GM04503 (cell line): ENCODE measurements around the gene SEMA3D.

Experiments used
- DNase-seq: peaks from one replicate; pipeline ENCODE4 v3.0.0-alpha.2; 2012; ENCODE audit warnings: low read depth

The SEMA3D gene

DNA sequence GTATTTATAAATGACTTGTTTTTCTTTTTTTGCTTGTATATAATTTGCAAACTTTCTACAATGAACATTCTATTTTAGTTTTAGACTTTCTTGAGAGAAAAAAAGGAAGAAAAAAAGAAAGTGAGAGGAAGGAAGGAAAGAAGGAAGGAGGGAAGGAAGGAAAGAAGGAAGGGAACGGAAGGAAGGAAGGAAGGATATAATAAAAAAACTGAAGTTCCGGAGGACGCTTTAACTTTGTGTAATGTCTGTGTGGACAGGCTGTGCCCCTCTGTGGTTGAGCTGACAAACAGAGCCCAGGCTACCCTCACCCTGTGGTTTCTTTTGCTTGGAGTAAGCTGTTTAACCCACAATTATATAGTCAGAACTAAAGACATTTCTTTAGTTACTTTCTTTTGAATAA, 108.7 kb downstream of the SEMA3D start:
- no peak for DNase-seq

DNA sequence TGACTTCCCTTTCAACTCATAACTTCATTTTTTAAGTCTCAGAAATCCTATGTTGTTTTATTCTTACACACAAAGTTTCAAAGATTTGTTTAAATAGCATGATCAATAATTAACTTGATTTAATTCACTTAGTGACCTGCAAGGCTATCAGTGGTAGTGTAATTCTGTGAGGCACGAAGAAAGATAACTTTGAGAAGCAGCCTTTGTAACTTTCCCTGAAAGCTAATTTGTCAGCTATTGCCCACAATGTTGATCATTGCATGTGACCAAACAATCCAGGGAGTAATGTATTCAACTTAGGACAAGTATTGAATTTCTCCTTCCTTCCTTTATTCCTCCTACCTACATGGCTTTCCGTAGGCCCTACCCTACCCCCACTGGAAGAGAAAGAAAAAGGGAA, 111.0 kb downstream of the SEMA3D start:
- no peak for DNase-seq

DNA sequence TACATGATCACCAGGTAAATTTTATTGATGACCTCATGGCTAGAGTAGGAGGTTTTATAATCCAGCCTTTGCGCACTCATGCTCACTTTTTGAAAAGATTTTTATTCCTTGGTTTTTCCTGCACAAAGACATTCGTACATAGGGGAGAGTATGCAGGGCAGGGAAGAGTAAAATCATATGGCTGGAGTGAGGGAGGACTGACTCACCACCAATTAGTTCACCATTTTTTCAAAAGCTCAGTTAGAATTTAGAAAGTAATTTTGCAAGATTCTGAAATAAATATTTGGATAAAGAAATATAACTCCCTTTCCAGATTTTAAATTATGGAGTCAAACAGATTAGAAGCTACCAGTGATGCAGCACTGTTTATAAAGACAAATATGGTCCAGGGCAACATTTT, 111.9 kb downstream of the SEMA3D start:
- no peak for DNase-seq

DNA sequence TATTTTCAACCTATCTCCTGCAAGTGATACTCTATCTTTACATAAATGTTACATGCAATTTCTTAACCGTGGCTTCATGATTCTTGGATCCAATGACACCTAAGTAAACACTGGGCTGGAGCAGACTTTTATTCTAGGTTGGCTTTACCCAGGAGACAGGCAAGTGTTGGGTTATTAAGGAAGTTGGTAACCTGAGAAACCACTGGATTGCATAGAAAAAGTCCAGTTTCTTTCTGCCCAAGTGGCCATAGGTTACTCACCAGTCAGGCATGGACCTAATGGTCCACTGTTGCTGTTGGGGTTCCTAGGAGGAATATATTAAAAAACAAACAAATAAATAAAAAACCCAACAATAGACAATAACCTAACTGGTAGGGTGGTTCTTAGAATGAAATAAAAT, 112.8 kb downstream of the SEMA3D start:
- DNase-seq: no peak

DNA sequence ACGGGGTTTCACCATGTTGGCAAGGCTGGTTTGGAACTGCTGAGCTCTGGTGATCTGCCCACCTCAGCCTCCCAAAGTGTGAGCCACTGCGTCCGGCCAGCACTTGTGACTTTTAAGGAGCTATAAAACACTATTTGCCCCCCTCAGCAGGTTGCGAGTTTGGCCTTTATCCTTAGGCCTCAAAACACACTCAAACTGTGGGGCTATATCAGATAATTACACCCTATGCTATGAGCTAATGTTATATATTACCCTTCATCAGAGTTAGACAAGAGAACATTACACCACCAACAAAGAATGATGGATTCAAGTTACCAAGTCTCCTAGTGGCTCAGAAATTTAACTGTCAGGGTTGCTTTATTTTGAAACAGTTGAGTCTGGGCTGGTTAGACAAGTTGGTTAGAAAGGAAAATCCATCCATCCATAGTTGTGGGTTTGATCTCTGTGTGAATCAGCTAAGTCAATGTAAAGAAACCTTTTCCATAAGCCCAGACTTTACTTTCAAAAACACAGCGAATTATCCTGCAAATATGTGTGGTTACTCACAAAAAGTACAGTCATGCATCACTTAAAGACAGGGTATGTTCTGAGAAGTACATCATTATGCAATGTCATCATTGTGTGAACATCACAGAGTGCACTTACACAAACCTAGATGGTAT, 115.8 kb downstream of the SEMA3D start:
- DNase-seq: no peak

DNA sequence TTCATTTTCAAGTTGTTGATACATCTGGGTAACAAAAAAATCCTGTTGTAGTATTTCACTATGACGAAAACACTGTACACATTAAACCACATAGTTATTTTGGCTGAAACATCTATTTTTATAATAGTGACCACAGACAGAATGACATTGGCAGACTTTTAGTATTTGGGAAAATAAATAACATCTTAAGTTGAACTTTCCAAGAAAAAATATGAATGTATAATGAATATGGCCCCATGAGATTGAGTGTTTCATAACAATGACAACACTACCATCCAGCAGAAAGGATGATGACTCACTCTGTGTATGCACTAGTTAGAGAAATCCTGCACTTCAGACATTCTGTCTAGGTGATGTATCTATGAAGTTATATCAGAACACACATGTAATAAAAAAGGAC, 118.1 kb downstream of the SEMA3D start:
- DNase-seq: peak; percentile 55

DNA sequence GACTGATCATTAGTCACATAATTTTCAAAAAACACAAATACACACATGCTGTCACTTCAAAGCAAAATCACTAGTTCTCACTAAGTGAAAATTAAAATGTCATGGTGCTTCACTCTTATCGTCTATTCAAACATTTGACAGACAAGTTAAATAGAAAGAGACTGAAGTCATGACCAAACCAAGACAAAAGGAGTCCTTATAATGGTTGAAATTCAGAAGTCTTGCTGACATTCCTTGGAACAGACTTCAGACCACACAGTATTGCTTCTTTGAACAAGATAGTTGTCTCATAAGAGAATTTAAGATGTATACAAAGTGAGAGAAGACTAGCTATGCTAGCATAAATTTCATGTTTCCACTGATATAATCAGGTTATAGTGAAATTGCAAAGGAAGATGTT, 119.5 kb downstream of the SEMA3D start:
- DNase-seq: no peak

DNA sequence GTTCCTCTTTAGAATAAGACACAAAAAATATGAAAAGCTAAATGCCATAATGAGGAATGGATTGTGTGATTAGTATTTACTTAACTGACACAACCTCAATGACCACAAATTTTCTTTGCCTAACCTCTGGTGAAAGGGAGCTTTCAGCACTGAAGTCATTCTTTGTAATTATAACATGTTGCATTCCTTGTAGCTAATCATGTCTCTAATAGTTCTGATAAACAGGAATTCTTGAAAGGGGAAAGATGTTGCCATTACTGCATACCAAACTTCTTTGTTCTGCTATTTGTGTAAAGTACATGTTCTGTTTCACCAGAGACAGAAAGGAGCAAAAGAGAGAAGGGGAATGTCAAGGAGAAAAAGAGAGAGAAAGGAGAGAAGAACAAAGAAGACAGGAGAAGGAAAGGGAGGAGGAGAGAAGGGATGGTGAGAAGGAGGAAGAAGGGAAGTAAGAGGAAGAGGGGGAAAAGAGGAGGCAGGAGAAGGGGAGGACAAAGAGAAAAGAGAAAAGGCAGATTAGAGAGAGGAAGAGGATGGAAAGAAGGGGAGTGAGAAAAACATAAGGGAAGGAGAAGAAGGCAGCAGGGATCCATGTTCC, 120.9 kb downstream of the SEMA3D start:
- no peak for DNase-seq

DNA sequence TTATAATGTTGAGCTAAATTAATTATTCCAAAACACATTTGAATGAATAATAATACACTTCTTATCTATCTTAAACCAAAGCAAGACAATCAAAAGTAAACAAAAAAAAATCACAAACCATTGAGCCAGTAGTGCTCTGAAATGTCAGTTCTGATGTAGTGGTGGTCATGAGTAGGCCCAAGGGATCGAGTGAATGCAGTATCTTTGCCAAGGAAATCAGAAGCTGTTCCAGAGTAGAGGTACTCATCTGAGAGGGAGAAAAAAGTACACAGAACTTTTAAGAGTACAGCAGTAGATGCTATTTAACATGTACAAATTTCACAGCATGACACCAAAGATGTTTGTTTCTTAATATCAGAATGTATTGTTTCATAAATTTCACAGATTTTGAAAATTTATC, 121.5 kb downstream of the SEMA3D start:
- DNase-seq: no peak

DNA sequence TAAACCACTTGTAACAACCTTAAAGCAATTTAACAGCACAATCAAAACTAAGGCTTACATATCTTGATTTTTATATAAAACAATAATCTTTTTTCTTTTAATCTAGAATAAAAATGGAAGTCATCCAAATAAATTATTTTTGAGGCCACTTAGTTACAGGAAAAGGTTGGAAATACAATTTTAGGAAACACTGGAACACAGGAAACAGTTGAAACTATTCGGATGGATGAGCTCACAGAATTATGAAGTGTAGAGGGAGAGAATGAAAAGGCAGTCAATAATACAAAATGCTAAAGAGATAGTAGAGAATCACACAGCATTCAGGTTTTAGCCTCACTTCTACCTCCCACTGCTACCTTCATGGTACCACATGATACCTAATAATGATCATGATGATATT, 124.2 kb downstream of the SEMA3D start:
- no peak for DNase-seq

DNA sequence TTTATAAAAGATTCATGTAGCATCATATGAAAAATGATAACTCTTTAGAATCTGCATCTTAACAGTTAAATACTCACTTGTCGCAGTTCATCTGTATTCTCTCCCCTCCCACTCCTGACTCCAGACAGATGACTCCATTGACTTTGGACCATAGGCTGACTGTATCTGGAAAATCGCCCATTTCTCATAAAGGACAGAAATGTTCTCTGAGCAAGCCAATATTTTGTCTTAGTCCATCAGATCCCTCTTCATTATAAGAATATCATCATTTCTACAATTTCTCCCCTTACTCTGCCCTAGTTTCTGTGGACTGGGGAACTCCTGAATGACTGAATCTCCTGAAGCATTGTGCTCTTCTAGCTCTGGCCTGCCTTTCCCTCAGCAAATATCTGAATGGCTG, 125.4 kb downstream of the SEMA3D start:
- DNase-seq: no peak

- DNase-seq: no peak
Measured at GRCh38 chr7:85060696-85061095, 126.2 kb downstream of the SEMA3D start.

DNA sequence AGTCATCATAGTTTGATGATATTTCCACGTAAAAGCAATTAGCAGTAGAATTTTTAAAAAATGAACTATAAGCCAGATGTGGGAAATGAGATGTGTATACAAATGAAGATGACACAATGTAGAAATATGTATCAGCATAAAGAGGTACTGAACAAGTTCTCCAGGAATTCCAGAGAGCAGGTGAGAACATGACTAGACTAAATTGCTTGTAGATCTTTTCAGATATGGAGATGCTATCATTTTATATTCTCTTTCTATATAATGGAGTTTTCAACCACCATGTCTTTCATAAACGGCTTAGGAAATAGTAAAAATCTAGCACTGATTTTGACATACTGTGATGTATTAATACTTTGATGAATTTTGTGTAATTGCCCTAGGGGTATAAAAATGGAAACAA, 130.9 kb downstream of the SEMA3D start:
- no peak for DNase-seq

- DNase-seq: no peak
Measured at GRCh38 chr7:85055196-85055595, 131.7 kb downstream of the SEMA3D start.

DNA sequence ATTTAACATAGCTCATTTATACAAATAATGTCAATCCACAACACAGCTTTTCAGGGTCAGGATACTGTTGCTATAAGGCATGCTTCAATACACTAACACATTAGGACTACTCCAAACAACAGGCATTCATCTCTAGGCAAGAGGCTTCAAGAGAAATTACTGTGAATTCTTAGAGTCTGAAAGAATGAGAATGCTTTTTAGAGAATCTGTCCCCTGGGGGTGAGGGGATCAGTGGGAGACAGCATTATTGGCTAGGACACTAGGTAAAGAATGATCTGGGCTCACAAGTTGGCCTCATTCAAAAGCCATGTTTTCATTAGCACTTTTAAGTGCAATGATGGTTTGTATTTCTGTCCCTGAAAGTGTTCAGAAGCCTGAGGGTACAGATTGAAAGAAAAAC, 132.6 kb downstream of the SEMA3D start:
- DNase-seq: no peak

- DNase-seq: no peak
Measured at GRCh38 chr7:85052894-85053293, 134.0 kb downstream of the SEMA3D start.

DNA sequence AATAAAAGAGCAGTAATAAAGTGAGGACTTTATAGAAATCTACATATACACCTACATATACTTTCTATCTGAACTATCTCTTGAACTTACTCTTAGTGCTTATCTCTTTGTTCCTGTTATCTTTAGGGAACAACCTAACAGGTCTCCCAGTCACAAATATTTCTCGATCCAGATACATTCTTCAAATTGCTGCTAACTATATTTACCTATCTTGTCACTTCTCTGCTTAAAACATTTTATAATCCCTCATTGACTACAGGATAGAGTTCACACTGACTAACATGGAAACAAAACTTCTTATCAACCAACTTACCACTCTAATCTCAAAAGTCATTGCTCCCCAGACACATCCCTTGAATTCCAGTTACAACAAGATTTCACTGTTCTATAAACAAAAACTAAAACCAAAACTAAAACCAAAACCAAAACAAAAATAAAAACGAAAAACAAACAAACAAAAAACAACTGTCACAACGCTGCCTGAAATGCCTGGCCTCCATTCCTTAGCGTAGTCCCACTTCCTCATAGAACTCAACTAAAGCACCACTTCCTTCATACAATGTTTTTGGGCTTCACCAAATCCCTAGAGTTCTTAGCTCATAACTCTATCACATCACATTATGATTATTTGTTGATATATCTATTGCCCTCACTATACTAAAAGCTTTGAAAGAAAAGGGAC, 134.7 kb downstream of the SEMA3D start:
- no peak for DNase-seq

- DNase-seq: no peak
Measured at GRCh38 chr7:85046534-85046933, 140.3 kb downstream of the SEMA3D start.

GRCh38 chr7:85041605-85042216, 145.1 kb downstream of the SEMA3D start:
- DNase-seq: no peak

DNA sequence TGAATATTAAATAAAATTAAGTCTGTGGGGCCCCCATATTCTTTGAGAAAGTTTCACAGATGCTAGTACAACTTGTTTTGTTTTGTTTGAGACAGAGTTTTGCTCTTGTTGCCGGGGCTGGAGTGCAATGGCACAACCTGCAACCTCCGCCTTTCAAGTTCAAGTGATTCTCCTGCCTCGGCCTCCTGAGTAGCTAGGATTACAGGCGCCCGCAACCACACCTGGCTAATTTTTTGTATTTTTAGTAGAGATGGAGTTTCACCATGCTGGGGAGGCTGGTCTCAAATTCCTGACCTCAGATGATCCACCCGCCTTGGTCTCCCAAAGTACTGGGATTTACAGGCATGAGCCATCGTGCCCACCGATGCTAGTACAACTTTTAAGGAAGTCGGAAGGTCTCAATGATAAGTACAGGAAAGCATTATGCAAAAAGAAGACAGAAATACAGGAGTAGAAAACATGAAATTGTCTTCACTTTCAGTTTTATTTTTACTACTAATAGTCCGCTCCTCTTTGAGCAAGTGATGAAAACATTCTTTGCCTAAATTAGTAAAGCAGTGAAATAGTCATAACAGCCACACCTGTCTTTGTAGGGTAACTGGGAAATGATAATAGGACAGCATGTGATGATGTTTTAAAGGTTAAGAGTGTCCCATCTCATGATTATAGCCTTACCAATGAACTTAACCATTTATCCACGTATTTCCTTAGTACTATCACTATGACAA, 147.5 kb downstream of the SEMA3D start:
- DNase-seq: no peak

- no peak for DNase-seq
Measured at GRCh38 chr7:85038466-85038865, 148.4 kb downstream of the SEMA3D start.

GRCh38 chr7:85033263-85033662, 153.6 kb downstream of the SEMA3D start:
- no peak for DNase-seq

DNA sequence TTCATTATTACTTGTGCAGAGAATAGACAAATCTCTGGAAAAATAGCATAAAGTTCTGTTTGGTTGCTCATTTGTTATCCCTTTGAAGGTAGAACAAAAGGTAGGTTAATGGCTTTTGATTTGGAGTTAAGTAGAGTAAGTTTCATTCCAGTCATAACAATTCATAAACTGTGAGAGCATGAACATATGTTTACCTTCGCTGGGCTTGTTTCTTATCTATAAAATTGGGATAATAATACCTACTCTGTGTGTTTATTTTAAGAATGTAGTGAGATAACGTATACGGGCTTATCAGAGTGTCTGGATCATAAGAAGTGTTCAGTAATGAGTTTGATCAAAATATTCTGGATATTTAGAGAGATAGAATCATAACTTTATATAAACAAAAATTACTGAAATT, 155.4 kb downstream of the SEMA3D start:
- DNase-seq: no peak
